ENCODE measurements around the gene LIMS3.
"Not testable (repeated sequence)": the region's sequence is repeated elsewhere in the genome, so short reads cannot be mapped to it uniquely, and the experiment has no call there.

Gene LIMS3, protein sequence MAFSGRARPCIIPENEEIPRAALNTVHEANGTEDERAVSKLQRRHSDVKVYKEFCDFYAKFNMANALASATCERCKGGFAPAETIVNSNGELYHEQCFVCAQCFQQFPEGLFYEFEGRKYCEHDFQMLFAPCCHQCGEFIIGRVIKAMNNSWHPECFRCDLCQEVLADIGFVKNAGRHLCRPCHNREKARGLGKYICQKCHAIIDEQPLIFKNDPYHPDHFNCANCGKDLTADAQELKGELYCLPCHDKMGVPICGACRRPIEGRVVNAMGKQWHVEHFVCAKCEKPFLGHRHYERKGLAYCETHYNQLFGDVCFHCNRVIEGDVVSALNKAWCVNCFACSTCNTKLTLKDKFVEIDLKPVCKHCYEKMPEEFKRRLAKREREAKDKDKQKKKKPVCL

DNA sequence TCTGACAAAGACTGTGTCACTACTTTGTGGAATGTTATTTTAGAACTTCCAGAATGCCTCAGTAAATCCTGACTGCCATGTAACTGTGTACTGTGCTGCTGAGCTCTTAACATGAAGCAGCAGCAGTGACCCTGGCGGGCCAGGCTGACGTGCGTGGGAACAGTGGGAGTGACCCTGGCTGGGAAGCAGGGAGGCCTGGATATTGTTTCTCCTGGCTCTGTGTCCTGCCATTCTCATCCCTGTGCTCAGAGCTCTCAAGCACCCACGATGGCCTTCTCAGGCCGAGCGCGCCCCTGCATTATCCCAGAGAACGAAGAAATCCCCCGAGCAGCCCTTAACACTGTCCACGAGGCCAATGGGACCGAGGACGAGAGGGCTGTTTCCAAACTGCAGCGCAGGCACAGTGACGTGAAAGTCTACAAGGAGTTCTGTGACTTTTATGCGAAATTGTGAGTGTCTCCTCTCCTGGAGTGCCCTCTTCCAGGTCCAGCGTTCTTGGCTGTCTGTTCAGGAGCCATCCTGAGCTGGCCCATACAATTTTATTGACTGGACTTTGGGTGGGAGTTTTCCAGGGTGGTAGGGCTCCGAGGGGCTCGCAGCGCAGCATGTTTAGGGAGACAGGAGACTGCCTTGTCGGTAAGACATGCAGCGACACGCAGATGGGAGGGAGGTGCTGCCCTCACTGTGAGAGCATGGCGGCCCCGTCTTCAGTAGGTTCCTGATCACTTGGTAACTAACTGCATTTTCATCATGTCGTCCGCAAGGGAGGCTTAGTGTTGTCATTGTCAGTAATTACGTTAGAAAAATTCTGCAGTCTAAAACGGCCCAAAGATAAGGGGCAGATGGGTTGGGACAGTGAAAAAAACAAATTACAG, at the start of gene LIMS3:
Gene LIMS3, plus strand, starts transcription at position 227 of the 875 bp plus-strand sequence. Its CDS starts 41 bp downstream, at position 268.
- DNase-seq = not testable (repeated sequence)

DNA sequence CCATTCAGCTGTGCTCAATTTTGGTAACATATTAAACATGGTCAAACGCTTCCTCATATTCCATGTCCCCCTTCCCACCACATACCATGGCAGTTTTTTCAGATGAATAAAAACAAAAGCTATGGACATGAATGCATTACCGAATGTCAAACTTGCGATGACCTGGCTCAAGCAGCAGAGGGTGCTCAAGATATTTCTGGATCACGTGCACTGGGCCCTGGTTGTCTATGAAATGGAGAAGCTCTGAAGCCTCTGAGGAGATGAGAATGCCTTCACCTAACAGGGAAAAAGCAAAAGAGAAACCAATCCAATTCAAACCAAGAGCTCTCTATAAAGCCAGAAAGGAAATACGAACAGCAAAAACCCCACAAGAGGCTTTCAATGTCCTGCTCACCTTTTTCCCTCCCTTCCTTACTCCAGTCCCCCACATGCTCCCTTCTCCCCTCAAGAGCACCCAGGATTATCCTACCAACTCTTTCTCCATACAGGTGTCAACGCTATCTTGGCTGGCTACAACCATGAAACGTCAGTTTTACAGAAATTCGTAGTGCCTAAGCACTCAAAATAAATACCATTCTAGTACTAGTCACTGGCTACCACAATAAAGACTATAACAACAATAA, 27.2 kb upstream of the LIMS3 start:
- DNase-seq = not testable (repeated sequence)

GRCh38 chr2:109876625-109877024, 21.9 kb upstream of the LIMS3 start:
- DNase-seq = not testable (repeated sequence)

- DNase-seq = not testable (repeated sequence)
Measured at GRCh38 chr2:109882112-109882511, 16.4 kb upstream of the LIMS3 start.

- DNase-seq = not testable (repeated sequence)
Measured at GRCh38 chr2:109888414-109888813, 10.1 kb upstream of the LIMS3 start.

GRCh38 chr2:109889909-109890308, 8.6 kb upstream of the LIMS3 start:
- DNase-seq = not testable (repeated sequence)

GRCh38 chr2:109891024-109891423, 7.5 kb upstream of the LIMS3 start:
- DNase-seq = not testable (repeated sequence)

- not testable (repeated sequence) for DNase-seq
Measured at GRCh38 chr2:109893736-109894135, 4.8 kb upstream of the LIMS3 start.

GRCh38 chr2:109894141-109894540, 4.3 kb upstream of the LIMS3 start:
- DNase-seq = not testable (repeated sequence)

DNA sequence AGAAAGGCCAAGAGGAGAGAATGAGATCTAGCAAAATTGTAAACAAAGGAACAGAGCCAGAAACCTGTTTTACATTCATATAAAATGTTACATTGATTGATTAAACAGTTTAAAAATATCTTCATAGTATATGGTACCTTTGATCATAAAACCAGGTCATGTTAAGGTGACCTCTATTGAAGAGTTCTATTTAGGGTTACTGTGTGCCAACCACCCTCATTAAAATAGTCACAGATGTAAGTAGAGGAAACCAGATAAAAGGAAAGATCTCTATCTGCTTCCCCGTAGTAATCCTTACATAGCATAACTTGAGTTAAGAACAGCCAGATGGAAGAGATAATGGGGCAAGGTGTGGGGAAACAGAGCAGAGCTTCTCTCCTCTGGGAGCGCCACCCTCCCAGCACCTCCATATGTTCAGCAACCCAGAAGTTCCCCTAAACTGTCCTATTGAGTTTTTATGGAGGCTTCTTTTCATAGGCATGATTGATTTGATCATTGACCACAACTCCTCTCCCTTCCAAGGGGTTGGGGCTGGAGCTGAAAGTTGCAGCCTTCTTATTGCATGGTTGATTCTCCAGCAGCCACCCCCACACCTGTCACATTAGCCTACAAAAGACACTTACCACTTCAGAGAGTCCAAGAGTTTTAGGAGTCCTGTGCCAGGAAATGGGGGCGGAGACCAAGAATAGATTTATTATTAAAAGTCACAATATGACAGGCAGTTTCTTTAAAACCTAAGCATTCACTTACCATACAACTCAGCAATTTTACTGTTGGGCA, 3.2 kb upstream of the LIMS3 start:
- not testable (repeated sequence) for DNase-seq

DNA sequence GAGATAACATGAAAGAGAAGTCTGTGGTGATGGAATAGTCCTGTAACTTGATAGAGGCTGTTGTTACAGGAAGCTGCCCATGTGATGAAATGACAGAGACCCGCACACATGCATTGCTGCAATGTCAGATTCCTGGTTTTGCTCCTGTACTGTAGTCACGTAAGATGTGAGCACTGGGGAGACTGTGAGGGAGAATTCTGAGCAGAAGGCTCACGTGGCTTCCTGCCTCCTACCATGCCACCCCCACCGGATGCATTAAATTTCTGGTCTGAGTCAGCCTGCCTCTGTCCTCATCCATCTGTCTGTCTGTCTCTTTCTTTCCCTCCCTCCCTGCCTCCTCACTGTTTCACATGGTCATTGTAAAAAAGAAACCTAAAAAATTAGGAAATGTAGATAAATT, 2.3 kb upstream of the LIMS3 start:
- DNase-seq = not testable (repeated sequence)

- not testable (repeated sequence) for DNase-seq
Measured at GRCh38 chr2:109897769-109898461, 573 bp upstream of the LIMS3 start.

- not testable (repeated sequence) for DNase-seq
Measured at GRCh38 chr2:109905796-109906195, 7.3 kb downstream of the LIMS3 start.

DNA sequence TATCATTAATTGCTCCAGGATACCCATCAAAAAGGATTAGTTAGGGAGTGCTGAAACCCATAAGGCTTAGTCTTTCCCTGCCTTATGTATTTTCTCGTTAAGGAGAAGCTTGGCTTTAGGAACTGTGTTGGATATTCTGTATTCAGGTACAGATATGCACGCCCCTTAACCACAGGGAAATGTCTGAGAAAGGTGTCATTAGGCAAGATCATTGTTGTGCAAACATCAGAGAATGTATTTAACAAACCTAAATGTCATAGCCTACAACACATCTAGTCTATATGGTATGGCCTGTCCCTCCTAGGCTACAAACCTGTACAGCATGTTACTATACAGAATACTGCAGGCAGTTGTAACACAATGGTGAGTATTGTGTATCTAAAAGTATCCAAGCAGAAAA, 10.1 kb downstream of the LIMS3 start:
- DNase-seq = not testable (repeated sequence)

GRCh38 chr2:109910789-109911188, 12.3 kb downstream of the LIMS3 start:
- not testable (repeated sequence) for DNase-seq

GRCh38 chr2:109913911-109914310, 15.4 kb downstream of the LIMS3 start:
- not testable (repeated sequence) for DNase-seq

GRCh38 chr2:109914552-109914951, 16.1 kb downstream of the LIMS3 start:
- not testable (repeated sequence) for DNase-seq

- DNase-seq = not testable (repeated sequence)
Measured at GRCh38 chr2:109915830-109916229, 17.3 kb downstream of the LIMS3 start.

DNA sequence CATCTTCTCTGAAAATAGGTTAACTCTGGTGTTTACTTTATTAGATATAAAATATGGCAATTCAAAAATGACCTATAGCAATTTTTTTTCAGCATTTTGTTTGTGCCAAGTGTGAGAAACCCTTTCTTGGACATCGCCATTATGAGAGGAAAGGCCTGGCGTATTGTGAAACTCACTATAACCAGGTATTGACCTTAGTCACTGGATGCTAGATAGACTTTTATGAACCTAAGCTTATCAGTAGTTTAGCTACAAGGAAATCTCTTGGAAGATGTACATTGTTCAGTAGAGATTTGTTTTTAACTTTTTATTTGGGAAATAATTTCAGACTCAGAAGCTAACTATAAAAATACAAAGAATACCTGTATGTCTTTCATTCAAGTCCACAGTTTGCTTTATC, 21.7 kb downstream of the LIMS3 start:
- DNase-seq = not testable (repeated sequence)

- DNase-seq = not testable (repeated sequence)
Measured at GRCh38 chr2:109921543-109922384, 23.3 kb downstream of the LIMS3 start.

DNA sequence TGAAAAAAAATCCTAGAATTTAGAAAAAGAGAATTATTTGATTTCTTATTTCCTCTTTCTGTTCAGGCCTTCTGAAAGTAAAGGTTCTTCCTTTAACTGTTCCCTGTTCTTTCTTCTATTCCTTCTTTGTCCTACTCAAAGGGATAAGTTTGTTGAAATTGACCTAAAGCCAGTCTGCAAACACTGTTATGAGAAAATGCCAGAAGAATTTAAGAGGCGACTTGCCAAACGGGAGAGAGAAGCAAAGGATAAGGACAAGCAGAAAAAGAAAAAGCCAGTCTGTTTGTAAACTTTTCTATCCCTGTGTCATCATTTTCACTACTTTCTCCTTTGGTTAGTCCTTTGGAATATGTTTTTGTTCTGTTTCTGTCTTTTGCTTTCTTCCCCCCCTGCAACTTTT, 26.0 kb downstream of the LIMS3 start:
- DNase-seq = not testable (repeated sequence)
